GM19193 (cell line): ENCODE data around the gene CTNNA2.

Experiments
- POLR2A ChIP-seq: IDR thresholded peaks from 4 replicates; pipeline ENCODE4 v1.6.1; 2011; ENCODE audit not compliant: insufficient read depth, insufficient read length; ENCODE audit errors: extremely low read depth

The CTNNA2 gene

DNA sequence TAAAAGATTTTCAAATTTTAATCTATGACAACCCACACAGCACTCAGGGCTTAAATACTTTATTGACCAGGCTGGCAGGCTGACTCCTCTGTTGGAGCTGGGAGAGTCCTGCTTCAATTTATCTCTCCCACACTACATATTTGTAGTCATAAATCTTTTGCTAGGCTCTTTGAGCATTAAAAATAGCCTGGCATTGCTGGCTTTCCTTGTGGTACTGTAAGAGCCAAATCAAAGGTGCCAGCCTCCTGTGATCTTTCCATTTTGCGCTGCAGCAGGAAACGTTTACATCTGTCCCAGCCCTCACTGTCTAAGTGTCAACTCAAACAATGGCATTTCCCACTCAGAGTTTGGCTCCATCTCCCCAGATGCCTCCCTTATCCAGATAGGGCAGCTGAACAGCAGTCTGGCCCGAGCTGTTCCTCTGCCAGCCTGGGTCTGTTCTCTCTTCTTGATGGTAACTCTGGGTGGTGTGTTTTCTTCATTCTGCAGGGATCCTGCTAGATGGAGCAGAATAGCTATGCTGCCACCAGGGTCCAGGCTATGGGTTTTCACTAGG lies 729.6 kb downstream of the CTNNA2 start:
- no peak for TF ChIP-seq POLR2A

DNA sequence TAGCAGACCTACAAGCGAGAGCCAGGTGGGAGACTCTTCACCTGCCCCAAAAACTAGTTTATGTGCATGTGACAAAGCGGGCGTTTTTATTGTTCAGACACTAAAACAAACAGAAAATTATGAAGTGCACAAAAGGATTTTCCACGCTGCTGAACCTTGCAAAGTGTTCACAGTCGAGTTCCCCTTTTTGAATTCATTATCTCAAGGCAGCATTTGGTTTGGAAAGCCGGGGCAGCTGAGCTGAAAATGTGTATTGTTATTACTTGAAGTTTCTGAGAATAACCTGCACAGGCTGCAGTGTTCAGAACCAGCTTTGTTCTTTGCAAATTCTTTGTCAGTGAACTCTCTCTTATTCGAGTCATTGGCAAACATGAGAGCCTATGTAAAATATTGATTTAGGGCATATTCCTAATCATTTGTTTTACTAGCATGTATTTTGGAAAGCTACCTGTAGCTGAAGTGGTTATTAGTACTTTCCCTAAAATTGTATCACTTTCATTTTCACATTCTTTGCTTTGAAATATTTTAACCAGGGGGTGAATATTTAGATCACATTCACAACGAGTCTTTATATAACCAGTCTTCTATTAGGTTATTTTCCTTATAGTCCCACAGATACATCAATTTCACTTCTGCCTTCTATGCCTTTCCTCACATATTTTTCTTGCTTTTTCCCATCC lies 732.2 kb downstream of the CTNNA2 start:
- no peak for TF ChIP-seq POLR2A

DNA sequence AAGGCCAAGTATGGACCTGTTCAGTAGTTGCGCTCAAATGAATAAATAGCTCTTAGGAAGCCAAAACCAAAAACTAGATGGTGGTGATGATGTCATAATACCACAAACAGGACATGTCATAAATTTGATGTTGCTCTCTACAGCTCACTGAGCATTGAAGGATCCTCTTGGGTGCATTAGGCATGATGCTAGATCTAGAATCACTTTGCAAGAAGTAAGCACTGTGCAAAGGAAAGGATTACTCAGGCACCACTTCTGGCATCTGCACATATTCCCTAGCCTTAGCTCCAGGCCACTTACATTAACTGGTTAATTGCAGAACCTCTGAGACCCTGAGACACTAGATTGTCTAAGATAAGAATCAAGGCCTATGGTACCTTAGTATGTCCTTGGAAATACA lies 733.7 kb downstream of the CTNNA2 start:
- TF ChIP-seq POLR2A = no peak

- TF ChIP-seq POLR2A = no peak
Observed at GRCh38 chr2:80247339-80247738, 734.5 kb downstream of the CTNNA2 start.

GRCh38 chr2:80248146-80248545 lies 735.3 kb downstream of the CTNNA2 start:
- no peak for TF ChIP-seq POLR2A

DNA sequence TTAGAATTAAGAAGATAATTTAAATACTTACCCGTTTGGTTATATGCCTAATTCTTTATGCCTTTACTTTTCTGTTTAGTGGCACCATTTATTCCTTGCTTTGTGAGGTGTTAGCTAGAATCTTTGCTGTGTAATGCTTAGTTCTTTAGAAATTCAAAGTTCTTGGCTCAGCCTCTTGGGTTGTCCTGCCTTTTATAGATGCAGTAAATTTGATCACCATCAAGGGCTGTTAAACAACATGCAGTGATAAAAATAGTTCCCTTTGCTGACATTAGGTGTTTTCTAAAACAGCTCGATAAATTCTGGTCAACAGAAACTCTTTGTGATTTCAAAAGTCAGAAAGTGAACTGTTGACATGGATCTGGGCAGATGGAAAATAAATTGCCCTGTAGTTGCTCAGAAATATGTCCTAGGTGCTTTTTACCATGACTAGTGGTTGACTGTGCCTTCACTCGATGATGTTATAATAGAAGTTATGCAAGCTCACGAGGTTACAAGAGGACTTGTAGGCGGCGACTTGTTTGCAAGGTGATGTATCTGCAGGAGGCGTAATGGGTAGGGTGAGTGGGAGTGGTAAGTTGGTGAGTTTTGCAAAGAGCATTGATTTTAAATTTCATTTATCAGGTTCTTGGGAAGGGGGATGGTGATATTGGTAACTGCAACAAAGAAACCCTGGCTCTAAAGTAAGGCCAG lies 739.6 kb downstream of the CTNNA2 start:
- no peak for TF ChIP-seq POLR2A

DNA sequence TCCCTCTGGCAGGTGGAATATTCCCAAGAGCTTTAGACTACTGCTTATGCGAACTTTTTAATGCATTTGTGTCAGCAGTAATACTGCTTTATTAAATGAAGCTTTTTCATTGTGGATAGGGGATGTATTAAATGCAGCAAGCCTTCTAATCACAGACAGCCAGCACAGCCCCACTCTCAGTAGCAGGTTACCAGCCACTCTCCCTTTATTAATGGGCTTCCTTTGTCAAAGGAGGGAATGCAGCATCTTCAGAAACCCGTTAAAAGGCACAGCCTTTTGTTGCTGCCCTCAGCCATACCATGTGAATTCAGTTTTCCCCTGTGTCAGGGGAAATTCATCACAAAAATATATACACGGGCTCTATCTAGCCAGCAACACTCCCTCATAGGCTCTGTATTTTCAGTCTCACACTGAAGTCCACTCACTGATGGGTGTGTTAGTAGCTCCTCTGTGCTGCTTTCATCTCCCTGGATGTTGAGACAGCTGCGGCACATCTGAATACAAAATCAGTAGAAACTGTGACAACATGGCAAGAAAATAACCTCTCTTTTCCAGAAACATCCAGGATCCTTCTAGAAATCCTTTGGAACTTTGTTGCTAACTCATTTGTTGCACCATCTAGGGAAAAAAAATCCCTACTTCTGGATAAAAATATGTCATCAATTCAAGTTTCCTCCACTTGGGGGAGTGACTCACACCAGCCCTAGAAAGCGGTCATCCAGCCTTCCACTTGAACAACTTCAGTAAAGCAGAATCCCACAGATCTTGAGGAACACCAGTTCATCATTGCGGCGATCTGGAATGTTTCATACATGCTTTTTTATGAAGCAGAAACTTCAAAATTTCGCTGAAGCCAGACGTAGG lies 743.3 kb downstream of the CTNNA2 start:
- TF ChIP-seq POLR2A = no peak

DNA sequence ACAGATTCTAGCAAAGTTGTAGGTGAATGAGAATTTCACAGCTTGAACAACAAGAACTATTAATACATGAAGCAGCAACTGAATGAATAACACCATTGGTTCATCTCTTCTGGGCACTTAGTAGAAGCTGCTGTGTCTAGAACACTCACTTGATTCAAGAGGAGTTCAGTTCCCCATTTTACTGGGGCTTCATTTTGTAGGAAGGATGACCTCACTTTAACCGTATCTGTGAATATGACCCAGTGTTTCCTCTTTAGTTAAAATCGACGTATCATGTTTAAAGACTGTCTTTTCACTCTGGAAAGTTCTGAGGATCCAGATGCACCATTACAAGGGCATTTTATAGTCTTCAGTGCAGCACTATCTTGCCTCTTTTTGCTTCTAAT lies 743.9 kb downstream of the CTNNA2 start:
- no peak for TF ChIP-seq POLR2A

DNA sequence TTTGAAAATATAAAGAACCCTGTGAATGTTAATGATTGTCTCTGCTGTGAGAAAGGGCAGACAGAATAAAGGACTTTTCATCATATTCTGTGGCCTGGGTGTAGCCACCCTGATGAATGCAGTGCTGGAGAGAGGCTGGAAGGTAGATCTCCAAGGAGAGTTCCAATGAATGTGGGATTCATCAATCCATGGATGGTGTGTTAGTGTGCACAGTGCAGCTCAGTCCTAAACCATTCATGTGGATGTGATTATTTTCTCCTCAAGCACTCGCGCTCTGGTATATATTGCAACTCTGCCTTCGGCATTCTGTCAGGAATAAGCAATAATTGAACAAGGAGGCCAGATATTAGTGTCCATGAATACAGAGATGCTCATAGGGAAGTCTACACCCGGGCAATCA lies 744.6 kb downstream of the CTNNA2 start:
- TF ChIP-seq POLR2A = no peak

- no peak for TF ChIP-seq POLR2A
Observed at GRCh38 chr2:80258341-80258740, 745.5 kb downstream of the CTNNA2 start.

- no peak for TF ChIP-seq POLR2A
Observed at GRCh38 chr2:80258793-80259192, 745.9 kb downstream of the CTNNA2 start.

- no peak for TF ChIP-seq POLR2A
Observed at GRCh38 chr2:80259292-80259691, 746.4 kb downstream of the CTNNA2 start.

DNA sequence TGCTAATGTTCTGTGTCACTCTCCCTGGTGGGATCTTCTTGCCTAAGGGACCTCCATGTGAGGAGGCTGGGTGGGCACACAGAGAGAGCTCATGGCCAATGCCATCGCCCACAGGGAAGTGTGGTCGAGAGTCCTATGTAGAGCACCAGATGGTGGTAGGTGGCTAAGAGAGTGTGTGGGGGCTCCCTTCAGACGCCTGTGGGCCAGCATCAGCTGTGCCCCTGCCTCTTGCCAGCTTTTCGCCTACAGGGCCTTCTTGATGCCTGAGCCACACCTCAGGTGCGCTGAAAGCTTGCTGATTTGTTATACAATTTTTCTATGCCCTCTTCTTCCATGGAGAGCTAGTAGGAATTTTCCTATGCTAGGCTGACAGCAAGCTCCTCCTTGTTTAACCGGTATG lies 753.4 kb downstream of the CTNNA2 start:
- TF ChIP-seq POLR2A = no peak

DNA sequence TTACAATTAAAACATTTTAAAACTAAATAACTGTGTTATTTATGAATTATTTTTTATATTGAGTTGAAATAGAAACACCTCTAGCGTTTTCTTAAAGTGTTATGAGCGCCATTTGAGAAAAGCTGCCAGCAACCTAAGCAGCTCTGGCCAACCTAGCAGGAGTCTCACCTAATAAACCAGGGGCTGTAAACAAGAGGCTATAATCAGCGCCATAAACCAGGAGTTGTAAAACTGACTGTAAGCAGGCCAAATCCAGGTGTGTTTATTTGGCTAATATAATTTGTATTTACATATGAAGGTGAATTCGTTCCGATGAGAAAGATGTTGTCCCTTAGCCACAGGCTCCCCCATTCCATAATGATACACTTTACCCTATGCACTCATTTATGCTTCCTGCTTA lies 757.0 kb downstream of the CTNNA2 start:
- TF ChIP-seq POLR2A = no peak

DNA sequence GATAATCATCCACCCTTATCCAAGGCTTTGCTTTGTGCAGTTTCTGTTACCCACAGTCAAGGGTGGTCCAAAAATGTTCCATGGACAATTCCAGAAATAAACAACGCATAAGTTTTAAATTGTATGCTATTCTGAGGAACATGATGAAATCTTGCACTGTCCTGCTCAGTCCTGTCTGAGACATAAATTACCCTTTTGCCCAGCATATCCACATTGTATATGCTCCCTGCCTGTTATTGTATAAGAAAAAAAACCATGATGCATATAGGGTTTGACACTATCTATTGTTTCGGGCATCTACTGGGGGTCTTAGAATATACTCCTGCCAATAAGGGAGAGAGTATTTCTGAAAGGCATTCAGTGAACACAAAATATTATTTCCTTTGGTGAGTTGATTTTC lies 767.7 kb downstream of the CTNNA2 start:
- no peak for TF ChIP-seq POLR2A
